Sigmoid colon (tissue), 4 donors: ENCODE results near the gene PPP2R2B.

Source experiments
- CTCF ChIP-seq, 4 experiments: fragments of 450-650 bp in 3 of 4; fragments of 200-600 bp in 1 of 4; IDR thresholded peaks; one replicate each; pipeline ENCODE4 v1.5.1; 2016 to 2019; ENCODE audit warnings: antibody characterized with exemption in 4 of 4, mild to moderate bottlenecking in 3 of 4, moderate library complexity in 2 of 4
- EP300 ChIP-seq, 4 donors: sonication (generic); formaldehyde crosslinking; IDR thresholded peaks; one replicate each; pipeline ENCODE4 v1.6.1; 2017; ENCODE audit warnings: antibody characterized with exemption in 4 of 4
- POLR2A ChIP-seq, 2 donors: fragments of 450-650 bp; IDR thresholded peaks; one replicate each; pipeline ENCODE4 v1.6.1; 2016; ENCODE audit warnings: antibody characterized with exemption in 2 of 2, mild to moderate bottlenecking in 2 of 2, moderate library complexity in 2 of 2
- POLR2AphosphoS5 ChIP-seq, 4 donors: sonication (generic); formaldehyde crosslinking; IDR thresholded peaks; one replicate each; pipeline ENCODE4 v1.6.1; 2017; ENCODE audit warnings: antibody characterized with exemption in 4 of 4

- TF ChIP-seq POLR2AphosphoS5 (IDR thresholded peaks at IDR 0.05) (no peak), POLR2A (IDR thresholded peaks at IDR 0.05) (no peak), CTCF (IDR thresholded peaks at IDR 0.05) (no peak), EP300 (IDR thresholded peaks at IDR 0.05) (no peak)
Measured at GRCh38 chr5:146642410-146642809, 236.1 kb downstream of the PPP2R2B start.
